Neural progenitor cell (in vitro differentiated cells): ENCODE data around the gene PCSK6.

Source experiments
- CTCF ChIP-seq: fragments of 200-600 bp; sonication (generic); IDR thresholded peaks from 2 replicates; pipeline ENCODE4 v1.5.1; 2017; ENCODE audit warnings: antibody characterized with exemption, mild to moderate bottlenecking
- EZH2phosphoT487 ChIP-seq: fragments of 200-600 bp; sonication (generic); IDR thresholded peaks from 2 replicates; pipeline ENCODE4 v1.6.1; 2017; ENCODE audit warnings: antibody characterized with exemption

- TF ChIP-seq EZH2phosphoT487 (no peak), CTCF (no peak)
These were observed 38.8 kb upstream of the PCSK6 start for GRCh38 chr15:101528108-101528916.
